HG03520 (cell line): ENCODE data around the gene C7orf25.
"Not testable (repeated sequence)": the region's sequence is repeated elsewhere in the genome, so short reads cannot be mapped to it uniquely, and the experiment has no call there.

Experiments used
- ATAC-seq: cut with Tn5 transposase; IDR thresholded peaks from one replicate; pipeline ENCODE4 v1.9.1; 2021; ENCODE audit warnings: mild to moderate bottlenecking, moderate library complexity; ENCODE audit not compliant: unreplicated experiment

Gene C7orf25

DNA sequence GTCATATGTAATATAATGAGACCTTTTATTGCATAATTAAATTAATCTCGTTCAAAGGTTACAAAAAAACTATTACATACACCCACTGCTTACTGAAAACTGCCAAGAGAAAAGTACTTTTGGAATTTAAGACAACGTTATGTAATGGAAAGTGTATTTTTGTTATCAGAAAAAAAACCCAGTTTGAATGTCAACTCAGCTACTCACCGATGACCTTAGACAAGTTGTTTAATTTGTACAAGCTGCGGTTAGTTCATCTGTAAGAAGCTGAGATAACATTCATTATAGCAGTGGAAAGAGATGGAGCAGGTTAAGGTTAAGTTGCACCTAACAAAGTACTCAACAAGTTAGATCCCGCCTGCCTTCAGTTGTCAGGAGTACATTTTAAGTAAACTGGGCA, 19.0 kb upstream of the C7orf25 start:
- ATAC-seq = no peak

DNA sequence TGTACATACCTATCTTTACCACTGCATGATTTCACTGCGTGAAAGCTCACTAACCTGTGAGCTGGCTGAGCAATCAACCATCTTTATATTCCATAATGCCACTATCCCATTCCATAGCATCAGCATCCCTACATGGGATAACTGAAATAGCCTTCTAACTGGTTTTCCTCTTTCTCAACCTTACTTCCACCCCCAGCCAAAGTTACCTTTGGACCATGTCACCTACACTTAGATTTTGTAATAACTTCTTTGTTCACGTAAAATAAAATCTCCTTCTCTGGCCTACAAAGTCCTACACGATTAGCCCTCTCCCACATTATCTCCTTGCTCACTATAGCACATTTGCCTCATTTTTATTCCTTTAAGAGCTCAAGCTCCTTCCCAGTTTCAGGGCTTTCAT, 17.6 kb upstream of the C7orf25 start:
- ATAC-seq = no peak

DNA sequence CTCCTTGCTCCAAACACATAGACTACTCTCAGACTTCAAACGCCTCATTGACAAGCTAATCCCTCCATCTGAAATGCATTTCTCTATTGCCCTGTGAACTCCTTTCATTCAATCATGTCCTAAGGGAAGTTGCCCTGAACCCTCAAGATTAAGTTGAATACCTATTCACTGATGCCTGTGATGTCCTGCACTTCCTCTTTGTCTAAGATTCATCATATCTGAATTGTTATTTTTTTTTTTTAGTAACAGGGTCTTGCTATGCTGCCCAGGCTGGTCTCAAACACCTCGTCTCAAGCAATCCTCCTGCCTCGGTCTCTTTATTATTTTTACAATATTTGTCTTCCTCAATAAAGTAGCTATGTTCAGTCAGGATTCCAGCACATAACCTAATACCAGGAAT, 16.9 kb upstream of the C7orf25 start:
- no peak for ATAC-seq

DNA sequence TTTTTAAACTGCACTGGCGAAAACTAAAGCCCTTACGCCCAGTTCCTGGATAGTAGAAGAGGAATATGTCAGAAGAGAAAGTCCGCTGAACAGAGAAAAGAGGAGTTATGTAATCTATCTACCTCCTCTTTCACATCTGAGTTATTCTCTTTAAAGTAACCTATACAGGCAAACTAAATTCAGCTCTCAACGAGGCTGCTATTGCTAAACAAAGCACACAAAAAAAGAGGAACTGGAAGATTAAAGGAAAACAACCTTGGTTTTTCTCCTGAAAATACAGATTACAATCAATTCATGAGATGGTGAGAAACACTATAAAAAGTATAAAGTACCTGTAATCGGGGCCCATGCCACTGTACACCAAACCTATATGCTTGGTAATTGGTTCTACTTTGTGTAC, 14.3 kb upstream of the C7orf25 start:
- no peak for ATAC-seq

DNA sequence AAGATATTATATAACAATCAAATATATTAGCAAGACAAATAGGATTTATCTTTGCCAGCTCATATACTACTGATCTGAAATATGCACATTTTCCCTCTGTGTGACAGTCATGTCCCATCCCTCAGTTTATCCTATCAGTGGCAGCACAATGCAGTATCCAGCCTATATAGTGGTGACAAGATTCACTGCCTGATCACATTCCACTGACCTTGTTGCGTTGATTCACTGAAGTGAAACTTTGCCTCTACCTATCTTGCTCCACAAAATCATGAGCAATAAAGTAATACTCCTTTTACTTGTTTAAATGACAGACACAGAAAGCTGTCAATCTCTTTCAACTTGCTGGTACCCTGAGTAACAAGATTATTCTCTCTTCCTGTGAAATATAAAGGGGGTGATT, 13.8 kb upstream of the C7orf25 start:
- no peak for ATAC-seq

DNA sequence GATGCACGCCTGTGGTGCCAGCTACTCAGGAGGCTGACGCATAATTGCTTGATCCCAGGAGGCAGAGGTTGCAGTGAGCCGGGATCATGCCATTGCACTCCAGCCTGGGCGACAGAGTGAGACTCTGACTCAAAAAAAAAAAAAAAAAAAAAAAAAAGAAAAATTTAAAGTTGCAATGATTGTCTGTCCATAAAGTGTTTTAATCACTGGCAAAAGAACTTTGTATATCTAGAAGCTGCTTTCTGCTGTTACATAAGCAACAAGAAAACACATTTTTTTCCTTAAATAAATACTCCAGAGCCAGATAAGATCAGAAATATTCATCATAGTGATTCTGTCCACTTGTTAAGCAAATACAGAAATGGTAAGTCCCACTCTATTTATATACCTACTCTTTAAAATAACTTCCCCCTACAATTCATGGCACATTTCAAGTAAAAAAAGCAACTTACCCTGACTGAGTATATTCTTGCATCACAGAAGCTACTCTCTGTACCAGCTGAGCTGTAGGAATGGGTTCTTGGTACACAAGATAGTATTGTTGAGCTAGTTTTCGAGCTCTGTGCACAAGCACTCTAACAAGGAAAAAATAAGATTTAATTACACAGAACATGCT, 12.5 kb upstream of the C7orf25 start:
- ATAC-seq = no peak

DNA sequence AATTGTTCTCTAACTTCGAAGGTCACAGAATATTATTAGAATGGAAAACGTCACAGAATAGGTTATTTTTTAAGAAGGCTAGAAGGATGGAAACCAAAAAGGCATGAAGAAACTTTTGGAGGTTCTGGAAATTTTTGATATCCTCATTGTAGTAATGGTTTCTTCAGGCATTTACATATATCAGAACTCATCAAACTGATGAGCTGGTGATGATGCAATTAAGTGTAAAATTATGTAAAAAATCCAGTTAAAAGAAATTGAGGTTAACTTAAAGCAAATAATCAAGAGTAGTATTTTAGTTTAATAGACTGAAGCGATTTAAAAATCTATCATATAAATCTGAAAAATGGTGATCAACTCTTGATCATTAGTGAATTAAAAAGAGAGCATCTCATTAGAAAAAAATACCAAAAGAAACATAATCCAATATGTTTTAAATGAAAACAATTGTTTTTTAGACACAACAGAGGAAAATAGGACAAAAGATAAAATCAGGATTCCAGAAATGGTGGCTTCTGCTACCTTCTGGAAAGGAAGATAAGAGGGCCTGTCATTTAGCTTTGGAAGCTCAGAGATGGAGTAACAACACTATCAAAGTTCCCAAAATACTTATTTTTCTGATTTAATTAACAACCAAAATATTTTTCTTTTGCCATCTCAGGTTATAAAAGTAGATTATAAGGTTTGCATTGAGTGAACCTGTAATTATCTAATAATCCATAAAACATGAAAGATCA, 10.3 kb upstream of the C7orf25 start:
- ATAC-seq = no peak

DNA sequence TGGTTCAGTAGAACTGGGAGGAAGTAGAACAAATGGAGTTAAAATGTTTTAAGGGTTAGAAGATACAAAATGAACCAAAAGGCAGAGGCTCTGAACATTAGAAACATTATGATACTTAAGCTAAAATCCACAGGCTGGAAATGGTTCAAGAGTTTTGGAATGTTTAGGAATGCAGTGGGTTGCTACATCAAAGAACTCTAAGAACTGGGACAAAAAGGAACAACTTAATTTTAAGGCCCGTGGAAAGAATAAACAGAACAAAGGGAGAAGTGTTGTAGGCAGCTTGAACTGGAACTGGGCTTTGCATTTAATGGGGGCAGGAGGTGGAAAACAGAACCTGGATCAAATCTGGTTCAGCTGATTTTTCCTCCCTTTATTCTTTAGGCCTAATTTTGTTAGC, 3.5 kb upstream of the C7orf25 start:
- ATAC-seq = no peak

DNA sequence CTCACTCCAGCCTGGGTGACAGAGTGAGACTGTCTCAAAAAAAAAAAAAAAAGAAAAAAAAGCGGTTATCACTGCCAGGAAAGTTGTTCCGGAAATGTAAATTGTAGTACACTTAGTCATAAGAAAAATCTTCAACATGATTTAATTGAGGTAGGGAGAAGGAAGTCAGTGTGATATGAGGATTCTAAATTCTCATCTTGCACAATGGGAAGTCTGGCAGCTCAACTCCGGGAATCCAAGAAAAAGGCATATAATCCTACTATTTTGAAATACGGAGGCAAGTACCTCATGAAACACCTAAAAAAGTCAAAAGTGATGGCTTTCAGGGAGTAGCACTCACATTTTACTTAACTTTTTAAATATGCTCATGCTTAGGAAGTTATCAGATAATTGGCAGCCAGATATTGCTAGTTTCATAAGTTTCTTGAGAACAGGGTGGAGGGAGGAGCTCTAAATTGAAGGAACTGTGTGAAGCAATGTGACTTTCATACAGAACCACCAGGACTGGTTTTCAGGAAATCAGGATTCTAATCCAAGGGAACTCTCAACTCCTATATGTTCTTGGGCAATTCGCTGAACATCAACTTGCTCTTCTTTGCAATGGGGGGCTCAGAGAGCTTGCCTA, 2.7 kb upstream of the C7orf25 start:
- ATAC-seq = no peak

DNA sequence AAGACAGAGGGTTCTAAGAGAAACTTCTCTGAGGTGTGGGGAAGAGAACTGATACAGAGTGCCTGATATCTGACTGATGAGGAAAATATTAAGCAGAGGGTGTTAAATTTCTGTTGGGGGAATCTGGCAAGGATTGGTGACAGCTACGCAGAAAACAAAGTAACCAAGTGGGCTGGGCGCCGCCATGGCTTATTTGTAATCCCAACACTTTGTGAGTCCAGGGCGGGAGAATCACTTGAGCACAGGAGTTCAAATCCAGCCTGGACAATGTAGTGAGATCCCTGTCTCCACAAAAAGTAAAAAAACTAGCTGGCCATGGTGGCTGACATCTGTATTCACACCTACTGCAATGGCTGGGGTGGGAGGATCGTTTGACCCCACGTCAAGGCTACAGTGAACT, 2.1 kb upstream of the C7orf25 start:
- no peak for ATAC-seq

DNA sequence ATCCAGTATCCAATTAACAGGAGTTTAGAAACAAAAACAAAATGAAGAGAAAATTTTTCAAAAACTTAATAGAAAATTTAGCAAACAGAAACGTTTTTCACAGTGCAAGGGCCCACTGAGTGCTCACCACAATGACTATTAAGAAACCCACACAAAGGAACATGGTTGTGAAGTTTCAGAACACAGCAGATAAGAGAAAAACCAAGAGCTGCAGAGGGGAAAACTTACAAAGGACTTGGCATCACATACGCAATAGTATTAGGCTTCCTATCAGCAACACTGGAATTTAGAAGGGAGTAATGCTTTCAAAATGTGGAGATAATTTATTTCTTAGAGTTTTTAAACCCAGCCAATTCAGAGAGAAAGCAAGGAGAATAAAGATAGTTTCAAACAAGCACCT, 1.7 kb upstream of the C7orf25 start:
- no peak for ATAC-seq

DNA sequence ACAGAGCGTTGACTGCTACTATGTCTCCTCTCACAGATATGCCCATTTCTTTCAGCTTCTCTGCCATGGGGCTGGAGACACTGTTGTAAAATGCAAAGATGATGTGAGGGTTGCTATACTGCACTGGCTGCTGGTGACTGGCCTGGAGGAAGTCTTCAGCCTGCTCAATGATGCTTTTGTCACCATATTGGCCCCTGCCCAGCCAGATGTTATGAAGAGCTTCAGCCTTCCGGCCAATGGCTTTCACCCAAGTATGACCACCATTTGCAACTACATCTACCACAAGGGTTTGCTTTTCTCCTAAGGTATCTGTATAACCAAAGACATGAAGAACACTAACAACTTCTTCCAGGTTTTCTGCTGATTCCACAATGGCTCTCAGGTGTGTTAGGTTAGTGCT, 1.6 kb downstream of the C7orf25 start:
- no peak for ATAC-seq

DNA sequence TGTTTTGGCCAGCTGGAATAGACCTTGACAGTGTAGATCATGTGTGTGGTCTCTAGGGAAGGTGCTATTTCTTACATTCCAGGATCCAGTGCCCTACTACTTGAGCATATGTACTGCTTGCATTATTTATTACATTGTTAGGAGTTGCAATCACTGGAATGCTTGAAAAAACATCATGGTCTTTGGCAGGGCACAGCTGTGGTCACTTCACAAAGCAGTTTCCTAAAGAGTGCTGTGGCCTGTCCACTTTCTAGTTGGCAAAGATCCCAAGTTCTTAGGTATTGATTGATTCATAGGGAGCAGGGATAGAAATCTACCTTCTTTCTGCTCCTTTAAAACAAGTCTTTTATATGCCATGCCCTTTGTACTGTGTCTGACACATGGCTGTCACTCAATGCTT, 4.6 kb downstream of the C7orf25 start:
- ATAC-seq = no peak

DNA sequence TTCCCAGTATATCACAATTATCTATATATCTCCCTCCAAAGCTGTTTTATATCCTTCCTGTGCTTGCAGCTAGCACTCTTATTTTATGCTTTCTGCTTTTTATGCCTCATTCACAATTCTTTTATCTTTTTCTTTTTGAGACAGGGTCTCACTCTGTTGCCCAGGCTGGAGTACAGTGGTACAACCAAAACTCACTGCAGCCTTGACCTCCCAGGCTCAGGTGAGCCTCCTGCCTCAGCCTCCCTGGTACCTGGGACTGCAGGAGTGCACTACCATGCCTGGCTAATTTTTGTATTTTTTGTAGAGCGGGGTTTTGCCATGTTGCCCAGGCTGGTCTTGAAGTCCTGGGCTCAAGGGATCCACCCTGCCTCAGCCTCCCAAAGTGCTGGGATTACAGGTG, 5.7 kb downstream of the C7orf25 start:
- ATAC-seq = no peak

DNA sequence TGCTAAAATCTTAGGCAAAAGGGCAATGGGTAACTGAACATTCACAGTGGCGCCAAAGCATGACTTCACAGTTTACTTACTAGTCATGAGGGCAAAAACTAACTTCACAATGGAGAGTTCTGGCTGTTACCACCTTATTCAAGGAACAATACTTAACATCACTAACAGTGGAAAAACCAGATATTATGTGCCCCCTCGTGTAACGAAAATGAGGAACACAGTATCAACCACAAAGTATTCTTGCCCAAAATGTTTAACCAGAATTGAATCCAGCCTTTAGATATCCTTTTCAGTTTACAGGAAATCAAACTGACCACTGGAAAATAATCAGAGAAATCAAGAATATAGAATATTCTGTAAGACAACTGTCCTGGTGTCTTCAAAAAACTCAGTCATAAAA, 9.5 kb downstream of the C7orf25 start:
- ATAC-seq = no peak

DNA sequence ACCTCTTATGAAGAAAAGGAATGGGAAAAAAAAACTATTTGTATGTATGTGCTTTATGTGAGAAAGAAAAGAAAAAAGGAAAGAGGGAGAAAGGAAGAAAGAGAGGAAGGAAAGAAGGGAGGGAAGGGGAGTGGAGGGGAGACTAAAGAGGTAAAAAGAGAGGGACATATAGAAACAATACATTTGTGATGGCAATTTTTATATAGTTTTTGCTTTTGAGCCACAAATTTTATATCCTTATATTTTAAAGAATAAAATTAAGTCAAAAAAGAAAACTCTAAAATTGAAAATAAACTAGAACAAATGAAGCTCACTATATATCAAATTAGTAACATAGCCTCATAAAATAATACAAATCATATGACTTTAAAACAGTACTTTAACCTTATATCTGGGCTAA, 11.0 kb downstream of the C7orf25 start:
- no peak for ATAC-seq

DNA sequence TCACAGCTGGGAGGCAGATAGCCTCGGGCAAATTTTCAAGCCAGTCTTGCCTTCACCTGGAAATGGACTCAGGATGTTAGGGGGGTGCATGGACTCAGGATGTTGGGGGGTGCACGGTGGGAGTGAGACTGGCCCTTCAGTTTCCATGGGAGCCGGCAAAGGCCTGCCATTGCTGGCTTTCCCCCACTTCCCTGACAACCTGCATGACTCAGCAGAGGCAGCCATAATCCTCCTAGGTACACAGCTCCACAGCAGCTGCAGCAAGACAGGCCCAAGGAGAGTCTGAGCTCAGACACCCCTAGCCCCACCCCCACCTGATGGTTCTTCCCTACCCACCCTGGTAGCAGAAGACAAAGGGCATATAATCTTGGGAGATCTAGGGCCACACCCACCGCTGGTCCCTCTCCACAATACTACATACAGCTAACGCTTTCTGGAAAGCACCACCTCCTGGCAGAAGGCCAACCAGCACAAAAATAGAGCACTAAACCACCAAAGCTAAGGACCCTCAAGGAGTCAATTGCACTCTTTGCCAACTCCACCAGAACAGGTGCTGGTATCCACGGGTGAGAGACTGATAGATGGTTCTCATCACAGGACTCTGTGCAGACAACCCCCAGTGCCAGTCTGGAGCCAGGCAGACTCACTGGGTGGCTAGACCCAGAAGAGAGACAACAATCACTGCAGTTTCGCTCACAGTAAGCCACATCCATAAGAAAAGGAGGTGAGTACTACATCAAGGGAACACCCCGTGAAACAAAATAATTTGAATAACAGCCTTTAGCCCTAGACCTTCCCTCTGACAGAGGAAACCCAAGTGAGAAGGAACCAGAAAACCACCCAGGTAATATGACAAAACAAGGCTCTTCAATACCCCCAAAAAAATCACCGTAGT, 18.3 kb downstream of the C7orf25 start:
- ATAC-seq = no peak

DNA sequence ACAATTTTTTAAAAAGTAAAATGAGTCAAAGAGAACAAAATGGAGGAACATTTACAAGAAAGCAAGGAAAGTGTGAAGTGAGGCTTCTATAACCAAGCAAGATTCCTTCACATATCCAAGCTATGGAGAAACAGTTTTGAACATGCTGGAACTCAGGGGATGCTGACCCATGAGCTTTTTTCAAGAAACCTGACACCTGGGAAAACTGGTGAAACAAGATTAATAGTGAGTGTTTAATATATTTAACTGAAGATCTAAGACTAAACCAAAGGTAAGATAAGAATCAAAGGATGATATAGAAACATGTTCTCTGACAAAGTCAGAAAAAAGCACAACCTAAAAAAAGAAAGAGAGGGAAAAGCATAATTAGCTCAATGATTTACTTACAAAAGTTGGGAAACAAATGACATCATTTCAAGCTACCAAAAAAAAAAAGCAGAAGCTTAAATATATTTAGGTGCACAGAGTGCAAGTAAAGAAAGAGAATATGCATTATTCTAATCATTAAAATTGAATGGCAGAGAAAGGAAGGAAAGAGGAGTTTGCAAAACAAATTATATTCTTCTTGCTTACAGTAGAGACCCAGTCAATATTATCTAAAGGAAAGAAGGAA, 24.9 kb downstream of the C7orf25 start:
- ATAC-seq = no peak

DNA sequence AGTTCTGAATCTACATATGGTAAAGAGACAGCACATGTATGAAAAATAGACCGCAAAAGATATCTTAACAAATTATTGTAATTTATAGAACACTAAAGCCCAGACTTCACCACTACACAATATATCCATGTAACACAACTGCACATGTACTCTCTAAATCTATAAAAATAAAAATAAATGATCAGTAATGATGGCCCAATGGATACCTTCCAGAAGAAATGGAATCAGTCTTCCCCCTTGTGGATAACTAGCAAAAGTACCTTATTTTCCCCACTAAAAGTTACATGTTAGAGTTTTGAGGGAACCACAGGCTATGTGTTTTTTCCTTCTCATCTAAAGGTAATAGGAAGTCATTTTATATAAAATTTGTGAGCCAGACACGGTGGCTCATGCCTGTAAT, 25.7 kb downstream of the C7orf25 start:
- ATAC-seq = no peak

DNA sequence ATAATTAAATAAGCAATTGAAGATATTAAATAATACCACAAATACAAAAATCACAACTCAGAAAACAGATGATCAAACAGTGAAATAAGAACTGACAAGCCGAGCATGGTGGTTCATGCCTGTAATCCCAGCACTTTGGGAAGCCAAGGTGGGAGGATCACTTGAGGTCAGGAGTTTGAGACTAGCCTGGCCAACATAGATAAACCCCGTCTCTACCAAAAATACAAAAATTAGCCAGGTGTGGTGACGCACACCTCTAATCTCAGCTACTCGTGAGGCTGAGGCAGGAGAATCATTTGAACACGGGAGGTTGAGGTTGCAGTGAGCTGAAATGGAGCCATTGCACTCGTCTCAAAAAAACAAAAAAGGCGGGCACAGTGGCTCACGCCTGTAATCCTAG, 26.7 kb downstream of the C7orf25 start:
- ATAC-seq = not testable (repeated sequence)

DNA sequence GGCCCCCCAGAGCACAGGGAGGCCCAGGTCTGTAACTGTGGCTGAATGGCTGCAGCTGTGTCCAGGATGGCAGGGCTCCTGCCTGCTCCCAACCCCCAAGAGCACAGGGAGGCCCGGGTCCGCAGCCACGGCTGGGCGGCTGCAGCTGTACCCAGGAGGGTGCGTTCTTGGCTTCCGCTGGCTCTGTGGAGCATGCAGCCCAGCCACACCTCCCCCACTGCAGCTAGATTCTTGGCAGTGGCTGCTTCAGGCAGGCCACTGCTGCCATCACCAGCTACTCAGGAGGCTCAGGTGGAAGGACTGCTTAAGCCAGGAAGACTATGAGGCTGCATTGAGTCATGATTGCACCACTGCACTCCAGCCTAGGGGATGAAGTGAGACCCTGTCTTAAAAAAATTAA, 27.9 kb downstream of the C7orf25 start:
- ATAC-seq = no peak
